Fibroblast of the aortic adventitia (primary cell): ENCODE results near the gene RPS6KA5. TPM values are rescaled to one million over a fixed set of nuclear protein-coding genes. Genes with fewer than 3 reads are reported as not detected.
"Not testable (repeated sequence)": the region's sequence is repeated elsewhere in the genome, so short reads cannot be mapped to it uniquely, and the experiment has no call there.

ENCODE experiments used
- DNase-seq: peaks from one replicate; pipeline ENCODE4 v3.0.0-alpha.2; 2010; ENCODE audit warnings: low read depth
- H3K4me3 ChIP-seq: 2 replicates; pipeline ENCODE4 v1.5.1; 2011; ENCODE audit warnings: low read depth, mild to moderate bottlenecking, control low read depth, low read length, moderate library complexity
- CTCF ChIP-seq: IDR thresholded peaks from 2 replicates; pipeline ENCODE4 v1.5.1; 2011; ENCODE audit warnings: mild to moderate bottlenecking, low read length, control low read depth, inconsistent platforms; ENCODE audit not compliant: insufficient read depth
- total RNA-seq: library from RNA; depleted of rRNA; stranded (reverse); fragments of >200 nt; gene quantifications from 2 replicates; pipeline ENCODE4 v1.2.3, GENCODE V29; 2012; ENCODE audit warnings: low replicate concordance

The RPS6KA5 gene
- total RNA-seq, 1 donor, result 5.0 TPM

GRCh38 chr14:90870950-90871604 lies 189.4 kb downstream of the RPS6KA5 start:
- TF ChIP-seq CTCF, result no peak

GRCh38 chr14:90867501-90867900 lies 192.9 kb downstream of the RPS6KA5 start:
- no peak for TF ChIP-seq CTCF
- DNase-seq, result no peak
- H3K4me3 ChIP-seq, result no peak overlapping the region

More at GRCh38 chr14:90870950-90871604, 189.4 kb downstream of the RPS6KA5 start:
- DNase-seq, result no peak
- no peak overlapping the region for H3K4me3 ChIP-seq

DNA sequence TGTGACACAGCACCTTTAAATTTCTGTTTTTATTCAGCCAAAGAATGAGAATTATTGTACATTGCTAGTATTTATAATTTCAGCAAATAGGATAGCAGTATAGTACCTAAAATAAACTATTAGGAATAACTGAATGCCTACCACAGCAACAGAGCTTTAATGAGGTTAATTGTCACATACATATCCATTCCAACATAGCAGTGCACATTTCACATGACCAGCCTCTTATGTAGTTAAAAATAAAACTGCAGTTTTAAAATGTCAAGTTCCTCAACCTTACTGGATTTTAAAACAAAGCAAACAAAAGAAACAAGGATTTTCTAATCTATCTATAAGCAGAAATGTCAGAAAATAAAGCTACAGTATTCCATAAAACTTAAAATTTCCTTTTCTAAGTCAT lies 193.6 kb downstream of the RPS6KA5 start:
- no peak for TF ChIP-seq CTCF
- H3K4me3 ChIP-seq, result no peak overlapping the region
- DNase-seq, result no peak

DNA sequence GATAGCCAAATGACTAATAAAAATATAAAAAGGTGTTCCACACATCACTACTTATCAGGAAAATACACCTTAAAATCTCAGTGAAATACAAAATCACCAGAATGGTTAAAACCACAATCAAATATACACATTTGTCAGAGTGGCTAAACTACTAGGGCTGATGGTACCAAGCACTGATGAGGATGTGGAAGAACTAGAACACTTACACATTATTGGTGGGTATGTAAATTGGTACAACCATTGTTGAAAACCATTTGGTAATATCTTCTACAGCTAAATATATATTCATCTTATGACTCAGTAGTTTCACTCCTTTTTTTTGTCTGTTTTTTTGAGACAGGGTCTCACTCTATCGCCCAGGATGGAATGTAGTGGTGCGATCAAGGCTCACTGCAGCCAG lies 195.7 kb downstream of the RPS6KA5 start:
- H3K4me3 ChIP-seq, result no peak overlapping the region
- DNase-seq, result no peak
- no peak for TF ChIP-seq CTCF

- no peak for TF ChIP-seq CTCF
- no peak for DNase-seq
- no peak overlapping the region for H3K4me3 ChIP-seq
Measured at GRCh38 chr14:90858511-90858910, 201.9 kb downstream of the RPS6KA5 start.

DNA sequence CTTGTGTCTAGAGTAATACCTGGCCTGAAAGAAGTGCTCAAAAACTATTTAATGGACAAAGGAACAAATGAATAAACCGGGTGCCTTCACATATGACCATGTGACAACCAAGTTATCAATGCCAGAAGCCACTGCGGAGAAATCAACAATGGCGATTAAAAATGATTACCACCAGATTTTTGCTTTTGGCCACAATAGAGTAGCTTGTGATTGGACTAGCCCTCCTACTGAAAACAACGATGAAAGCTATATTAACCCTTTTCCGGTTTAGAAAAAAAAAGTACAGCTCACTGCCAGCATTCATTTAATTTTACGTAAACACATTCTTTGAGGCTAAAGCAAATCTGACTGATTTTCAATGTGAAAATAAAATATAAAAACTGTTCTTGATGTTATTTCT lies 202.6 kb downstream of the RPS6KA5 start:
- DNase-seq, result no peak
- TF ChIP-seq CTCF, result no peak
- no peak overlapping the region for H3K4me3 ChIP-seq

- H3K4me3 ChIP-seq, DNase-seq: not testable (repeated sequence)
Measured at GRCh38 chr14:90856115-90856514, 204.3 kb downstream of the RPS6KA5 start.
